ENCODE measurements around the gene LGI4. TPM values are rescaled to one million over a fixed set of nuclear protein-coding genes. Genes with fewer than 3 reads are reported as not detected.
A peak's percentile ranks its signal among the peaks of the same experiment; 100 is the strongest.
"Not testable (repeated sequence)": the region's sequence is repeated elsewhere in the genome, so short reads cannot be mapped to it uniquely, and the experiment has no call there.

Gene LGI4
- total RNA-seq, 1 donor from 2014 or later: 7.7 TPM

DNA sequence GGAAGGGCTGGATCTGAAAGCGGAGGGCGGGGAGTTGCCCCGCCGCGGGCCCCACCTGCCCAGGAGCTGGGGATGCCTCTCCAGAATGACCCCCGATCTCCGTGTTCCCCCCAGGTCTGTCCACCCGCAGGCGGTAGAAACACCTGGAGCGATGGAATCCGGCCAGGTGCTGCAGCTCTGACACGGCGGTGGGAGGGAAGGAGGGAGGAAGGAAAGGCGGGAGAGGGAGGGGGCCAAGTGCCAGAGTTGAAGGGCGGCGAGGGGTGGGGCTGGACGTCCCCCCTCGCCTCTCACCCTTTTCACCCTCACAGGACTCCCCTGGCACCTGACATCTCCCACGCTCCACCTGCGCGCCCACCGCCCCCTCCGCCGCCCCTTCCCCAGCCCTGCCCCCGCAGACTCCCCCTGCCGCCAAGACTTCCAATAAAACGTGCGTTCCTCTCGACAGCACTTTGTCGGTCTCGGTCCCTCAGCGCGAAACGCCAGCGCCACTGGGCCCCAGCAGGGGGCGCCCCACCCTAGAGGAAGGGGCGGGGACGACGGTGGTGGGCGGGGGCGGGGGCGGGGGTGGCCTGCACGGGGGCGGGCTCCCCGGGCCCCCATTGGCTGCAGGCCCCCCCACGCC, 7.9 kb upstream of the LGI4 start:
- DNase-seq (ENCODE audit: low spot score): no peak

DNA sequence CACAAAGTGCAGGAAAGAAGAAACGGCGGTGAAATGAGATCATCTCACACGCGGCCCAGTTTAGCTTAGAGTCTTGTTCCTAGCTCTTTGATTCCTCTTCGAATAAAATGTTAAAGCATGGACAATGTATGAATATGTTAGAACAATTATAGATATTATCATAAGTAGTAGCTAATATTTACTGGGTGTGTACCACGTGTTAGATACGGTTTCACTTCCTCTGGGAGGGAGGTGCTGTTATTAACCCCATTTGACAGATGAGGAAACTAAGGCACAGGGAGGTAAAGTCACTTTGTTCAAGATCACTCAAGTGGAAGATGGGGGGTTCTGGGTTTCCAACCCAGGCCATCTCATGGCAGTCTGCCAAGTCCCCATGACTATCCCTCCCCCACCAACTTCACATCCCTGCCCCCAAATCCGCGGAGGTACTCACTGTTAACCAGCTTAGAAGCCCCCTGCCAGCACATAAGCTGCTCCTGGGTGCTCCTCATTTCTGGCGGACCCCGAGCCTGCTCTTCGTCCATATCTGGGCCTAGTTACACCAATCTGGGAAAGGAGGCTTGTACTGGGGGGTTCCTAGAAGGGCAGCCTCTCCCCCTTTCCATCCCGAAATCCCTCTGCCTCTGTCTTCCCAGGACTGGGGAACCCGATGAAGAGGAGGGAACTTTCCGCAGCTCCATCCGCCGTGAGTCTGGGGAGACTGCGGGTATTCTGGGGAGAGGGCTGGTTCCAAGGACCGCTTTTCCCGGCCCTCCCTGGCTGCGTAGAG, 7.2 kb upstream of the LGI4 start:
- no peak for DNase-seq (ENCODE audit: low spot score)

DNA sequence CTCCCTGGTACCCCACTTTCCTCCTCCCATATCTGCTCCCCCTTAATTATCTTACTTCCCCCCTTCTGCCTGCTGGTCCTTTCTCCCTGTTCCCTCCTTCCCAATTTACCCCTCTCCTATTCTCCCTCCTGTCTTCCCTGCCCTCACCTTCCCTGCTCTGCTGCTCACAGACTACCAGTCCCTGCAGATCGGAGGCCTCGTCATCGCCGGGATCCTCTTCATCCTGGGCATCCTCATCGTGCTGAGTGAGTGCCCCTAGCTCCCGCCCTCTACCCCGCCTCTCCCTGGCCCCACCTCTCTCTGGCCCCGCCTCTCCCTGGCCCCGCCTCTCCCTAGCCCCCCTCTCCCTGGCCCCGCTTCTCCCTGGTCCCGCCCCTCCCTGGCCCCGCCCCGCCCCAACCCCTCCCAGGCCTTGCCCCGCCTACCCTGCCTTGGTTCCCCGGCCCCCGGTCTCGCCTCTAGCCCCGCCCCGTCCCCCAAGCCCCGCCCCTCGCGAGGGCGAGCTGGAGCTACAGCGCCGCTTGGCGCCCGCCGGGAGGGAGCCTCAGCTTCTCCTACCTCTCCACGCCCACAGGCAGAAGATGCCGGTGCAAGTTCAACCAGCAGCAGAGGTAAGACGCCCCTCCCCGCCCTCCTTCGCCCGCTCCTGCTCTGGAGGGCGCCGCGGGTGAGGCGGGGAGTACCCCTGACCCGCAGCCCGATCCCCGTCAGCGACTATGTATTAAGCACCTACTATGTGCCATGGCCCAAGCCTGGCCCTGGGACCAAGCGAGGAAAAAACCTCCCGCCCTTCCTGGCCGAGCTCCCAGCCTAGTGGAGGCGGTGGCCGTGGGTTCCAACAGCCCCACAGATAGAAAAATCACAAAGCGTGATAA, 6.3 kb upstream of the LGI4 start:
- DNase-seq (ENCODE audit: low spot score): peak; percentile 98

GRCh38 chr19:35140207-35140961, 5.5 kb upstream of the LGI4 start:
- no peak for DNase-seq (ENCODE audit: low spot score)

DNA sequence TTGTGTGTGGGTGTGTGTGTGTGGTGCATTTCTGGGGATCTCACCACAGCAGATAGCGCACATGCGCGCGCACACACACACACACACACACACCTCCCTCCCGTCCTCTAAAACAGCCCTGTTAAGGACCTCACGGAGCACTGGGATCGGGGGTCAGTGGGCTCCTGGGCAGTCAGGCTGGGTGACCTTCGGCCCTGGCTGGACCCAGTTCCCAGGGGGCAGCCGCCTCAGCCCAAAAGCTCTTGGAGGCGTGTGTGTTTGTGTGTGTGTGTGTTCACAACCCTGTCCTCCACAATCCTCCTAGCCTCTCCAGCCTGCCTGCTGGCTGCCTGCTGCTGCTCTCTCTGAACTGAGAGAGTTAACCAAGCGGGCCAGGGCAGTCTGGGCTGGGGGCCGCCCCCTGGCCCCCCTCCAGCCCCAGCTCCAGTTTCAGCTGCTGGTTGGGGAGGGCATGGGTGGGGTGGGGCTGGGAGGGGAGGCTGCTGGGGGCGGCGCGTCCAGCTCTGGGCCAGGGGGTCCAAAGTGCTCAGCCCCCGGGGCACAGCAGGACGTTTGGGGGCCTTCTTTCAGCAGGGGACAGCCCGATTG, 3.5 kb upstream of the LGI4 start, which contains the start of gene FXYD1:
Gene FXYD1 (plus strand): TSS at position 520 of the 588 bp plus-strand sequence. CDS start 1,256 bp downstream, outside the sequence.
- DNase-seq (ENCODE audit: low spot score): no peak

DNA sequence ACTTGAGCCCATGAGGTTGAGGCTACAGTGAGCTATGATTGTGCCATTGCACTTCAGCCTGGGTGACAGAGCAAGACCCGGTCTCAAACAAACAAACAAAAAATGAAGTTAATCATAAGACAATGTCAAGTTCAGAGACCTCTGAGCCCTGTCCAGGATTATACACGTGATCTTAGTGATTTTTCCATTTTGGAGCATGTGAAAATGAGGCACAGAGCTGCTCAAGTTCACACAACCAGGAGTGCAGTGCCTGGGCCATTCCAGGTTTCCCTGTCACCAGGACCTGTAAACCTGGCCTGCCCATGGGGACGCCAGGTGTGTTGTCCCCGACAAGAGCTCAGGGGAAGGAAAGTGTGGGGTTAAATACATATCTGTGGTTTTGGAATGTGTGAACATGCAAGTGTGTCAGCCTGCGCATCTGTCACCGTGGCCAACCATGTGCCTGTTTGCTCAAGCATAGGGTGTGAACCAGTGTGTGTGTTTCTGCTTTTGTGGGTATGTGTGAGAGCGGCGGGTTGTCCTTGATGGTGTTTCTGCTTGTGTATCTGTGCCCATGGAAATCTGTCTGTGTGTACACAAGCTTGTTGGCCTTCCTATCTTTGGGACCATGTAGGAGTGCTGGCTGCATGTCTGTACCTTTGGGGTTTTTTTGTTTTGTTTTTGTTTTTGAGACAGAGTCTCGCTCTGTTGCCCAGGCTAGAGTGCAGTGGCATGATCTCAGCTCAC, 2.3 kb upstream of the LGI4 start:
- no peak for DNase-seq (ENCODE audit: low spot score)

DNA sequence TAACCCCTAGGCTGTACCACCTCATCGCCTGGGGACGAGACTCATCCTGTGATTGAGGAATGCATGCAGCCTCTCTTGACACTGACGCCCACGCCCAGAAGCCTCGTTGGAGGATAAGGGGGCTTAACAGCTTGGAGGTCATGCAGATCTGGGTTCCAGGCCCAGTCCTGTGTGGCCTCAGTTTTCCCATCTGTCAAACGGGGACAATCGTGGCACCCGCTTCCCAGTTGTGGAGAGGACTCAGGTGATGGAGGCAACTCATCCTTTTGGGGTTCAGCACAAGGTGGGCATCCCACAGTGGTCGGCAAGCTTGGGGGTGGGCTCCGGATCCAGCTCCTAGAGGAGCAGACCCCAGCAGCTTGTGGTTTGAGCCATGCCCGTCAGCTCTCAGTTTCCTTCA, 1.4 kb upstream of the LGI4 start:
- no peak for DNase-seq (ENCODE audit: low spot score)

- no peak for DNase-seq (ENCODE audit: low spot score)
These were observed 590 bp upstream of the LGI4 start for GRCh38 chr19:35135389-35135909.

DNA sequence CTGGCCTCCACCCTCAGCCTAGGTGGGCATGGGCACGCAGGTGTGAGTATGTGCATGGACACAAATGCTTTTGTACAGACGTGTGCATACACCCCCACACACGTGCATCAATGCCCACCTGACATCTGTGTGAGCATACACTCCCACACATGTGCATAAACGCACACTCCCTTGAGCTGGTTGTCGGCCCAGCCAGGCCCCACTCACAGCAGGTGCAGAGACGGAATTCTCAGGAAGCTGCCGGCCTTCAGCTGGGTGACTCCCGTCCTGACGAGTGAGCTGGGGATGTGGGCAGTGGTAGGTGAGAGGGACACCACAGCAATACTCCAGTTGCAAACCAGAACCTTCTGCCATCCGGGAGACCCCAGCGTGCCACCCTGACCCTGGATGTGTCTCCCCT, 1.0 kb downstream of the LGI4 start:
- DNase-seq (ENCODE audit: low spot score): no peak

- no peak for DNase-seq (ENCODE audit: low spot score)
These were observed 2.6 kb downstream of the LGI4 start for GRCh38 chr19:35132254-35132653.

DNA sequence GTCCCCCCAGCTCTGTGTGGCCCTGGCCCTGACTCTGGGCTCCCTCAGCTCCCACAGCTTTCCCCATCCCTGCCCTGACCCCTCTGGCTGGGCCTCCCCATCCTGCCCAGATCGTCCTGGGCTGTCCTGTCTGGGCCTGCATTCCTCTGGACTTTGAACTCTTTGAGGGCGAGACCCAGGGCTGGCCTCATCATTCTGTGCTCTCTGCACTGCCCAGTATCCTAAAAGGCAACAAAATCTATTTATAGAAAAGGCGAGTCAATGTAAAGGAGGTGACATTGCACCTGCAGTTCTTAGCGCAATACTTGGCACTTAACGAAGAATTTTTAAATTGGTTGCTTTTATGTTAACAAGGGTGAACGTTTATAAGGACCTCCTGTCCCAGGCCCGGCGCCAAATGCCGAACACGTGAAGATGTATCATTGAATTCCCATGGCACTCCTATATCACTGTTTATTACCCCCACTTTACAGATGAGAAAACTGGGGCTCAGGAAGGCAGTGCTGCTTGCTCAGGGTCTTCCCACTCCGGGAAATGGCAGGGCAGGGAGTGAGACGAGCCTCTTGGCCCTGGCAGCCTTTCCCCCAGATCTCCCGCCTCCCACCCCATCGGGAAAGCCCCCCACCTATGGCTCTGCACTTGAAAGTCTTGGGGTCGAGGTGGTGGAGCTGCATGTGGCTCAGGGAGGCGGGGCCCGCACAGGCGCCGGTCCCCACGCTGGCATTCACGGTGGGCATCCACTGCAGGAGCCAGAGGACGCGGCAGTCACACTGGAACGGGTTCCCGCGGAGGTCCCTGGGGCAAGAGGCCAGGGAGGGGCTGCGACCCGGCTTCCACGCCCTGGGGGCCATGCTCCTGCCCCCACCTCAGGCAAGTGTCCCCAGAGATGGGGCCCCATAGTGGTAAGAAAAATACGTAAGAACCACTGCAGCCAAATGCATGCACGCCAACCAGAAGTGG, 3.8 kb downstream of the LGI4 start:
- DNase-seq (ENCODE audit: low spot score): no peak

- not testable (repeated sequence) for DNase-seq (ENCODE audit: low spot score)
These were observed 5.1 kb downstream of the LGI4 start for GRCh38 chr19:35129724-35130274.

GRCh38 chr19:35128398-35129057, 6.3 kb downstream of the LGI4 start:
- DNase-seq (ENCODE audit: low spot score): no peak

DNA sequence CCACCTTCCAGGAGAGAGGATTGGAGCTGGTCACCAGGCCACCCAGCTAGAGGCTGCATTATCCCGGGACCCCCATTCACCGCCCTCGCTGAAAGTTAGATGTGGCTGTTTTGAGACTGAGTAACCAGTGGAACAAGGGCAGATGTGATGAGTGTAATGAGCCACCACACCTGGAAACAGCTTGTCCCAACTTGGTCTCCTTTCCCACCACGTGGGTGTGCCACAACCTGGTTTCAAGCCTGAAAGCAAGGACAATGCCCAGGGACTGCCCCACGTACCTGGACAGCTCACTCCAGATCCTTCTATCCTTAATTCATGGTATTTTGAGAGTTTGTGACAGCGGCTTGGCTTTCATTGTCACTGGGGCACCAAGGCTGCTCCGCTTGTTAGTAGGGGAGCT, 7.0 kb downstream of the LGI4 start:
- DNase-seq (ENCODE audit: low spot score): no peak

DNA sequence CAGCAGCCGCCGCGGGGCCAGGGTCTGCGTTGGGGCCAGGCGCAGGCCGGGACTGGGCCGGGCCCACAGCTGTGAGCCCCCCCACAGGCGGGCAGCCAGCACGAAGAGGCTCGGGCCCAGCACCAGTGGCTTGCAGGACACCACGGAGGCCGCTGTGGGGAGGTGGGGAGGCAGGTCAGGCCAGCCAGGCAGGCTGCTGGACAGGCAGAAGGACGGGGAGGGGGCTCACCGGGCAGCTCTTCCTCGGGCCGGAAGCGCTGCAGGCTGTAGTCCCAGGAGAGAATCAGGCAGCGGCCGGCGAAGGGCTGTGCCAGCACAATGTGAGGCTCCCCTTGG, 8.3 kb downstream of the LGI4 start:
- no peak for DNase-seq (ENCODE audit: low spot score)

GRCh38 chr19:35125749-35126623, 8.9 kb downstream of the LGI4 start:
- DNase-seq (ENCODE audit: low spot score): no peak

- no peak for DNase-seq (ENCODE audit: low spot score)
These were observed 9.6 kb downstream of the LGI4 start for GRCh38 chr19:35125270-35125717.
